Activated T-cell treated with anti-CD3 and anti-CD28 coated beads for 24 hours (primary cell): ENCODE data around the gene CTBP2.

Experiments used
- DNase-seq: peaks from one replicate; pipeline ENCODE4 v3.0.0-alpha.2; 2020; ENCODE audit warnings: low read depth

The CTBP2 gene

GRCh38 chr10:125039354-125039769 lies 121.0 kb downstream of the CTBP2 start:
- DNase-seq: no peak

- DNase-seq: no peak
Measured at GRCh38 chr10:125038637-125039036, 121.7 kb downstream of the CTBP2 start.

GRCh38 chr10:125037145-125037877 lies 123.1 kb downstream of the CTBP2 start:
- no peak for DNase-seq

- no peak for DNase-seq
Measured at GRCh38 chr10:125035588-125036295, 124.6 kb downstream of the CTBP2 start.

- no peak for DNase-seq
Measured at GRCh38 chr10:125035136-125035535, 125.2 kb downstream of the CTBP2 start.

GRCh38 chr10:125034675-125035074 lies 125.7 kb downstream of the CTBP2 start:
- no peak for DNase-seq

- DNase-seq: no peak
Measured at GRCh38 chr10:125033146-125033924, 127.0 kb downstream of the CTBP2 start.

- no peak for DNase-seq
Measured at GRCh38 chr10:125032474-125033020, 127.8 kb downstream of the CTBP2 start.

- no peak for DNase-seq
Measured at GRCh38 chr10:125030567-125031197, 129.7 kb downstream of the CTBP2 start.

GRCh38 chr10:125029584-125030242 lies 130.7 kb downstream of the CTBP2 start:
- no peak for DNase-seq

- no peak for DNase-seq
Measured at GRCh38 chr10:125027871-125028869, 132.2 kb downstream of the CTBP2 start.

GRCh38 chr10:125026974-125027735 lies 133.2 kb downstream of the CTBP2 start:
- no peak for DNase-seq

- DNase-seq: no peak
Measured at GRCh38 chr10:125026036-125026931, 134.1 kb downstream of the CTBP2 start.

GRCh38 chr10:125025341-125025740 lies 135.0 kb downstream of the CTBP2 start:
- no peak for DNase-seq

GRCh38 chr10:125024497-125025234 lies 135.7 kb downstream of the CTBP2 start:
- DNase-seq: no peak

GRCh38 chr10:125023862-125024496 lies 136.4 kb downstream of the CTBP2 start:
- DNase-seq: no peak

- no peak for DNase-seq
Measured at GRCh38 chr10:125023255-125023654, 137.1 kb downstream of the CTBP2 start.
